HFFc6 (cell line): ENCODE results near the gene MYF5. TPM values are rescaled to one million over a fixed set of nuclear protein-coding genes. Genes with fewer than 3 reads are reported as not detected.

Experiments
- DNase-seq: peaks from one replicate; pipeline ENCODE4 v3.0.0-alpha.2; 2018
- H3K27ac Mint-ChIP-seq: 2 replicates; pipeline ENCODE4 v1.8.0; 2020; ENCODE audit warnings: mild to moderate bottlenecking, mixed read lengths
- H3K27me3 Mint-ChIP-seq: 2 replicates; pipeline ENCODE4 v1.8.0; 2021; ENCODE audit warnings: mild to moderate bottlenecking, moderate library complexity, mixed read lengths; ENCODE audit not compliant: insufficient read depth
- H3K36me3 Mint-ChIP-seq: 2 replicates; pipeline ENCODE4 v1.8.0; 2021; ENCODE audit warnings: low read depth, mixed read lengths
- H3K4me1 Mint-ChIP-seq: 2 replicates; pipeline ENCODE4 v1.8.0; 2020; ENCODE audit warnings: low read depth, mixed read lengths
- H3K4me3 Mint-ChIP-seq: 2 replicates; pipeline ENCODE4 v1.8.0; 2020; ENCODE audit warnings: mild to moderate bottlenecking, moderate library complexity, mixed read lengths
- H3K9me3 Mint-ChIP-seq: 2 replicates; pipeline ENCODE4 v1.8.0; 2020; ENCODE audit warnings: mild to moderate bottlenecking, mixed read lengths
- CTCF ChIP-seq: fragments of 200-600 bp; sonication (generic); IDR thresholded peaks from 2 replicates; pipeline ENCODE4 v1.5.0; 2021; ENCODE audit warnings: antibody characterized with exemption, mild to moderate bottlenecking
- total RNA-seq, 6 experiments: library from RNA; stranded (reverse); fragmentation: NEBNext Ultra II Directional; extraction: Animal tissue kit (Norgen Biotek cat#: 25700); gene quantifications; 2 replicates in 1 of 6; 3 replicates in 5 of 6; pipeline ENCODE4 v1.2.3, GENCODE V29; 2021

Gene MYF5
- total RNA-seq, 6 experiments from 2014 or later, result not detected

DNA sequence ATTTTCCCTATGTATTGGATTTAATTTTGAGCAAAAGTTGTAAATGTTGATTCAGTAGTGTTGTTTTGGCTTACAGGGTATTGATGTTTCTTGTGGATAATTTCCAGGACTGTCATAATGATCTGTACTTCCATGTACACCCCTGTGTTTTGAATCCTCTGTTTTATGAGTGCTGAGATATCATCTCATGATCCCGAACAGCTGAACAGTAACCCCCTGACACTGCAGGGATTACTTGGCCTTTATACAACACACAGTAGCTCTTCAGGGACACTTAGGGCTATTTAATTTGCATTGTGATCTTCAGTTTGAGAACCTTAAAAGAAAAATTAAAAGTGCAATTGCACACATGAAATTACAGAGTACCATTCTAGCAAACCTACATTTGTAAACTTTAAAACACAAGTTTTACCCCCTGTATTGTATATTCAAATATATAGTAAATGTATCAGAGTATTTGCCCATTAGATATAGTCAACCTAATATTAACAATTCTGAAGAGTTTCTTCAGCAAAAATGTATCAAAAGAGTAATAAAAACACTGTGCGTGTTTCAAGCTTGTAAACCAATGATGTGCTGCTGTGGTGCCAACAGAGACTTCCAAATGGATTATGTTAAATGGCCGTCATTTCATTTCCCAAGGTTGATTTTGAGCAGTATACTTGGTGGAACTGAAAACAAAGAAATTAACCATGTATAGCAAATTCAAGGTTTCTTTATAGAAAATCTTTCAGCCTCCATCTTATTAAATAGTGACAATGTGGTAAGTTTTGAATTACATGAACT is 37.2 kb upstream of the MYF5 start:
- peaks cover 16% of the 10 kb centered on the region for H3K4me1 Mint-ChIP-seq

GRCh38 chr12:80681287-80681686 is 35.4 kb upstream of the MYF5 start:
- Mint-ChIP-seq H3K4me3 (no peak overlapping the region), H3K9me3 (no peaks in the 10 kb centered on the region), H3K27ac (no peak overlapping the region), H3K27me3 (no peaks in the 10 kb centered on the region), H3K4me1 (peaks cover 6% of the 10 kb centered on the region; the same call in 1 of the 2 replicates), H3K36me3 (no peaks in the 10 kb centered on the region)
- no peak for TF ChIP-seq CTCF
- DNase-seq, result no peak

More for the DNA sequence above, 37.2 kb upstream of the MYF5 start:
- no peaks in the 10 kb centered on the region for H3K9me3 Mint-ChIP-seq
- H3K36me3 Mint-ChIP-seq, result no peaks in the 10 kb centered on the region
- DNase-seq, result no peak
- TF ChIP-seq CTCF, result no peak
- no peaks in the 10 kb centered on the region for H3K27me3 Mint-ChIP-seq
- no peak overlapping the region for H3K4me3 Mint-ChIP-seq
- H3K27ac Mint-ChIP-seq, result no peak overlapping the region

DNA sequence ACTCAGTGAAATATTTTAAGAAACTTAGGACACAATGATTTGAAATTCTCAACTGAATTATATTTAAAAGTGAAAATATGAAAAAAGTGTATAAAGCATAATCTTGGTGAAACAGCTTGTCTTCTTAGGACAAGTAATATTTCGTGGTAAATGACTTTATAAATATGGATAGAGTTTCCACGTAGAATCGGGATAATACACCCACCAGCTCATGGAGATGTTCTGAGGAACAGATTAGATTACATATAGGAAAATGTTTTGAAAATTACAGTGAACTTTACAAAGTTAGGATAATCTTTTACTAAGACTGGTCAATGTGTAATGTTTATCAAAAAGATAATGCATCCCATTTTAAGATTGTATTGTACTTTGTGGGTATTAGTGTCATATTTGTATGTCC is 34.9 kb upstream of the MYF5 start:
- DNase-seq, result no peak
- TF ChIP-seq CTCF, result no peak
- Mint-ChIP-seq H3K4me3 (no peak overlapping the region), H3K9me3 (no peaks in the 10 kb centered on the region), H3K36me3 (no peaks in the 10 kb centered on the region), H3K4me1 (peaks cover 6% of the 10 kb centered on the region; the same call in 1 of the 2 replicates), H3K27ac (no peak overlapping the region), H3K27me3 (no peaks in the 10 kb centered on the region)

- no peaks in the 10 kb centered on the region for H3K36me3 Mint-ChIP-seq
- no peak overlapping the region for H3K4me3 Mint-ChIP-seq
- H3K9me3 Mint-ChIP-seq, result no peaks in the 10 kb centered on the region
- no peaks in the 10 kb centered on the region for H3K27me3 Mint-ChIP-seq
- no peak for DNase-seq
- no peak for TF ChIP-seq CTCF
- peaks cover 6% of the 10 kb centered on the region; the same call in 1 of the 2 replicates for H3K4me1 Mint-ChIP-seq
- H3K27ac Mint-ChIP-seq, result no peak overlapping the region
These were observed 32.6 kb upstream of the MYF5 start for GRCh38 chr12:80684077-80684495.

DNA sequence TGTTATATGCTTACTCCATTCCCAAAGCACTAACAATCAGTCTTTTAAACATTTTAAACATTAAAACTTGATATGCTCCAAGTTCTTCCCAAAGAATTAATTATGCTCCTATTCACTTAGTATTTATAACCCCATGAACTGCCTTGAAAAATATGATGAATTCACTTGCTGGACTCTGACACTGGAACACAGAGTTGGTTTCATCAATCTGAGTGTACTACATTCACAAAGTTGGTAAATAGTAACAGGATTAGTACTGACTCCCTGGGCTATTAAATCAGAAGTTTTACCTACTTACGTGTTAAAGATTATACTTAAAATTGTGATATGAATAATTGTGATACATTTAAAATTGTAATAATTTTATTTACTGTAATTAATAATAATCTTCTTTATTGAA is 26.6 kb upstream of the MYF5 start:
- Mint-ChIP-seq H3K27ac (no peak overlapping the region), H3K36me3 (no peaks in the 10 kb centered on the region), H3K4me1 (no peaks in the 10 kb centered on the region), H3K9me3 (no peaks in the 10 kb centered on the region), H3K27me3 (no peaks in the 10 kb centered on the region), H3K4me3 (no peak overlapping the region)
- DNase-seq, result no peak
- no peak for TF ChIP-seq CTCF
